GM21576 (cell line): Measurements from ENCODE around the gene SELENON.

Source experiments
- ATAC-seq: cut with Tn5 transposase; IDR thresholded peaks from one replicate; pipeline ENCODE4 v1.9.1; 2021; ENCODE audit warnings: mild to moderate bottlenecking, moderate library complexity; ENCODE audit not compliant: unreplicated experiment

Gene SELENON

DNA sequence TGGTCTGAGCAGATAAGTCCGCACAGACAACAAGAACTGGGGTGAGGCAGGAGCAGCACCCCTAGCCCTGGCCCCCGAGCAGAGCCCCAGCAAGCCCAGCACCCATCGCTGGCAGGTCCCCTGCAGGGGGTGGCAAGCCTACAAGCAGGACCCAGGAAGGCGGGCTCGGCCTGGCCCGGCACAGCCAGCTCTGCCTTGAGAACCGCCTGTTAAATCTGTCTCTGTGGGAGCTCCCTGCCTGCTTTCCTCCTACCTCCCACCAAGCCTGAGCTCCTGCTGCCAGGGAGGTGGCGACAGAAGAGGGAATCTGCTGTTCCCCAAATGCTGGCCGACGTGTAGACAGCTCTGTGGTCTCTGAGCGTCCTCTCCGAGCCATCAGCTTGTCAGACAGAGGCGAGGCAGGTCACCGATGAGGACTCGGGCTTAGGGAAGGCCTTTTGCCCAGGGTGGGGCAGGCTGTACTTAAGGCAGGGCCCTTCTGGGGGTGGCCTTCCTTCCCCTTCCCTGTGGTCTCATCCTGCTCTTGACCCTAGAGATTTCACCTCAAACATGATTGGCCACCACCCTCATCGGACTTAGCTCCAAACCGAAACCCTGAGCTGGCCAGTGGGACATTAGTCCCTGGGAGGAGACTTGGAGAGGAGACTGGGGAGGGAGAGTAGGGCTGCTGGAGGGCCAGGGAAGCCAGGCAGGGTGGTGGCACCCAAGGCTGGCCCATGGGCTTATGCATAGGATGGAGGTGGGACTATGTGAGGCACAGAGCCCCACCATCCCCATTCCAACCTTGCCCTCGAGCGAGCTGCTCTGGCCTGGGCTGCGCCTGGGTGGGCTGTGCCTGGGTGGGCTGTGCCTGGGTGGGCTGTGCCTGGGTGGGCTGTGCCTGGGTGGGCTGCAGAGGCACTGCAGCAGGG lies 7.7 kb downstream of the SELENON start:
- no peak for ATAC-seq

GRCh38 chr1:25808481-25809244 lies 8.7 kb downstream of the SELENON start:
- no peak for ATAC-seq

DNA sequence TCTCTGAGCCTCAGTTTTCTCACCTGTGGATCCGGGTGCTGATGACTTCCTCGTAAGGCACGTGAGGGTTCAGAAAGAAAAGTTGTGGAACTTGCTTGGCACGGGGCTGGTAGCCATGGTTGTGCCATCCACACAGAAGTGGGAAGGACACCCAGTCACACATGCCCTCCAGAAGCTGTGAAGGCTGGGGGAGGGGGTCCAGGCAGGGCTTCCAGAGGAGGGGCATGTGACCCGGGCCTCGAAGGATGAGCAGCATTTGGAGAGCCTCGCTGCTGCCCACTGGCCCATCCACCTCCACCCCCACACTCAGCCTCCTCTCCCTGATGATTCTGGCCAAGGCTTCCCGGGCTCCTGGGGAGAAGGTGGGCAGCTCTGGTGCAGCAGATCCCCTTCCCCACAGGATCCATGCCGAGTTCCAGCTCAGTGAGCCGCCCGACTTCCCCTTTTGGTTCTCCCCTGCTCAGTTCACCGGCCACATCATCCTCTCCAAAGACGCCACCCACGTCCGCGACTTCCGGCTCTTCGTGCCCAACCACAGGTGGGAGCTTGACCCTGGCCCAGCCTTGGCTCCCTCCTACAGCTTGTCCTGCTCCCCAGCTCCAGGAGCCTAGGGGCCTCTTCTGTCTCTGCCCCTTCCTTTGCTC lies 9.4 kb downstream of the SELENON start:
- no peak for ATAC-seq

DNA sequence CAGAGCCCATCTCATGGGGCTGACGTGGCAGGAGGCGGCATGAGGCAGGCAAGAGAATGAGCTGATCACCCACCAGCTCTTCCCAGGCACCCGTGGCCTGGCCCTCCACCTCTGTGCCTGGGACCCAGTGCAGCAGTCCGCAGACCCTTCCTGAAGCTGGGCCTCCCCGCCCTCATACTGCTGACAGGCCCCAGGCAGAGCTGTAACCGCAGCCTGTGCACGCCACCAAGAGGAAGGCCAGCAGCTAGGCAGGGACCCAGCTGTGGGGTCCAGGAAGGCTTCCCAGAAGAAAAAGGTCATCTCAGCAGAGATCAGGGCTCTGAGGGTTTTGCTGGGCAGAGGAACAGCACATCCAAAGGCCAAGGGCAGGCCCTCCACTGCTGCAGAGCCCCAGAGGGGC lies 9.9 kb downstream of the SELENON start:
- no peak for ATAC-seq

- ATAC-seq = no peak
Measured at GRCh38 chr1:25810341-25811299, 10.6 kb downstream of the SELENON start.

DNA sequence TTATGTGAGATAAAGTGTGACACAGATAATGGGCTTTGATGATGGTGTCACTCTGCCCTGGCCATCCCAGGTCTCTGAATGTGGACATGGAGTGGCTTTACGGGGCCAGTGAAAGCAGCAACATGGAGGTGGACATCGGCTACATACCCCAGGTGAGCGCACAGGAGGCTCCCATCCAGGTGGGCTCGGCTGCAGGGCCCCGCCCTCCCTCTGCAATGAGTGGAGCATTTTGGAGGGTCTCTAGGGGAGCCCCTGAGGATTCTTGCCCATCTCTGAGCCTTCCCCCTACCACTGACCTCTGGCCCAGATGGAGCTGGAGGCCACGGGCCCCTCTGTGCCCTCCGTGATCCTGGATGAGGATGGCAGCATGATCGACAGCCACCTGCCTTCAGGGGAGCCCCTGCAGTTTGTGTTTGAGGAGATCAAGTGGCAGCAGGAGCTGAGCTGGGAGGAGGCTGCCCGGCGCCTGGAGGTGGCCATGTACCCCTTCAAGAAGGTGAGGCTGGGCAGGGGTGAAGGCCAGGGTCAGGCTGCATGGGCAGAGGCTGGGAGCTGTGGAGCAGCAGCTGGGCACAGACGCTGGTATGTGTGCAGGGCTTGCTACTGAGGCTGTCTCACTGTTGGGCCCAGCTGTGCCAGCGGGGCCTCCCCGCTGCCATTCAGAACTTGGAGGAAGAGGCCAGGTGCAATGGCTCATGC lies 11.5 kb downstream of the SELENON start:
- ATAC-seq = no peak

- ATAC-seq = no peak
Measured at GRCh38 chr1:25813071-25813733, 13.2 kb downstream of the SELENON start.

DNA sequence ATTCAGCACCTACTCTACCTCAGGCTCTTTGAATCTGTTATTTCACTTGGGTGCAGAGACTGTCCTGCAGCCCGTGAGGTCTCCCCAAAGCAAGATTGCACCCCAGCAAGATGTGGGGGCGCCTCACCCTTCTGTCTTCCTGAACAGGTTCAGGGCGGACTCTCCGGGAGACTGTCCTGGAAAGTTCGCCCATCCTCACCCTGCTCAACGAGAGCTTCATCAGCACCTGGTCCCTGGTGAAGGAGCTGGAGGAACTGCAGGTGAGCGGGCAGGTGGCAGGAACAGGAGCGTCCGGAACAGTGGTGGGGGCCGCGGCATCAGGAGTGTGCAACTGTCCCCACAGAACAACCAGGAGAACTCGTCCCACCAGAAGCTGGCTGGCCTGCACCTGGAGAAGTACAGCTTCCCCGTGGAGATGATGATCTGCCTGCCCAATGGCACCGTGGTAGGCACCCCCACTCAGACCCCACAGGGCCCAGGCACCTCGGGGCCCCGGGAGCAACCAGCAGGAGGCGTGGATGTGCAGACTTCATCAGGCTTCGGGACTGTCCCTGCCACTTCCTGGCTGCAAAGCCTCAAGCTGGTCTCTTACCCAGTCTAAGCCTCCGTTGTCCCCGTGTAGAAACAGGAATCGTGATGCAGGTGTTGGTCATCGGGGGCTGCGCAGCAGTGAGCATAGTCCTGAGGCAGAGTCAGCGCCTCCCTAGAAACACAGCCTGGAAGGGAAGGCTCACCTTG lies 13.9 kb downstream of the SELENON start:
- no peak for ATAC-seq

DNA sequence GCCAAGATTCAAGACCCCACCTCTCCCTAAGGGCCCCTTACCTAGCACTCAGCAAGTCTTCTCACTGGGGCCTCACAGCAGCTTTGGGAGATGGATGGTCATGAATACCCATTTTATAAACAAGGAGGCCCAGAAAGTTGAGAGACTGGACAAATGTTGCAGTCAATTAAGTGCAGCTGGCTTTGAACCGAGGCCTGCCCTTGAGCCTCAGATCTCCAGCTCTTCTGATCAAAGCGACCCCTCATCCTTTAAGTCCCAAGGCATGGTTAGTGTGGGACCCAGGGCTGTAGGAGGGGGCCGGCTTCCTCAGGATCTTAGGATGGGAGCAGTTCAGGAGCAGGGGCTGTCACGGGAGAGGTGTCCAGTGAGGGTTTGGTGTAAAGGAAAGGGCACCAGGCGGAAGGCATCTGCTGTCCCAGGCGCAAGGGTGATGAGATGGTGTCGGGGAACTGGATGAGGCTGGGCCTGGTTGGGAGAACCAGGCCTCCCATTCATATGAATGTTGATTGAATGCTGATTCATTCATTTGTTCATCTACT lies 14.6 kb downstream of the SELENON start:
- no peak for ATAC-seq

GRCh38 chr1:25815208-25816111 lies 15.5 kb downstream of the SELENON start:
- ATAC-seq = no peak

DNA sequence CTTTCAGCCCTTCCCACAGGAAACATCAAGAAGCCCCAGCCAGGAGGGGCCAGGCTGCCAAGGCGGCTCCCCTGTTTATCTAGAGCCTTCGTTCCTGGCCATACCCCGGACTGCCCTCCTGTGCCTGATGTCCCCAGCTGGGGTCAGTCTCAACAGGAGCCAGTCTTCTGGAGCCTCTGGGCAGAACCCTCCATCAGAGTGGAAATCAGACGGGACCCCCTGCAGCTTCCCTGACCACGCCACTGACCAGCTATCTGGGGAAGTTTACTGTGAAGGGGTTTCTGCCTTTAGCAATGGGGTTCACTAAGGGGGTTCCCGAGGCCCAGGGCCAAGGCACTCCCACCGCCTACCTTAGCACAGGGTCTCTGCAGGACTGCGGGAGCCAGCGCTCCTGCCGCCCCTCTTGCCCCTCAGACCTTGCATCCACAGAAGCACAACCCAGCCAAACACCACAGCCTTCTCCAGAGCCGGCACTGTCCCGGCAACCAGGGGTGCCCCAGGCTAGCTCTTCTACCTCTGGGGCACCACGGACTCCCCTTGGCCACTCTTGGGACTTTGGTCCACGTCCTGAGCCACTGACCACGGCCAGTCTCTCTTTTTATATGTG lies 16.2 kb downstream of the SELENON start:
- no peak for ATAC-seq

DNA sequence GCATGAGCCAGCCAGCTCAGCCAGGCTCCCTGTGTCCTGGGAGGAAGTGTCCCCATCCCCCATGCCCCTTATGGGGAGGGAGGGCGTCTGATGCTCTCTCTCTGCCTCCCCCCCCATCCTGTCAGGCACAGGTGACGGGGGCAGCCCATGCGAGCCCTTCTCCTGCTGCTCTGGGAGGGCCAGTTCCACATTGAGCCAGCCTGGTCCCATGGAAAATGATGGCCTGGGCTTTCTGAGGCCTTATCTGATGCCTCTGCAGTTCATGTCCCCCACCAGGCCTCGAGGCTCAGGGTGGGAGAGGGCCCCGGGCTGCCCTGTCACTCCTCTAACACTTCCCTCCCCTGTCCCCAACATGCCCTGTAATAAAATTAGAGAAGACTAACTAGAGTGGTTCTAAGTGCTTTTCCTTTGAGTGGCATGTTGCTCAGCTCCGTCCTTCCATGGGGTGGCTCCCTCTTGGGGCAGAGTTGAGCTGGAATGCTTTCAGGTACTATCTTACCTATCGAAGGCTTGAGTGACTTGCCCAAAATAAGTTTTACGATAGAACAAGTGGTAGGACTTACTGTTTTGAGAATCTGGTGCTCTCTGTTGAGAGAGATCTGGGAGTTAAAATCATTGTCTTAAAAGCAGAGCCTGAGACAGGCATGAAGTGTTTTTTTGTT lies 18.0 kb downstream of the SELENON start:
- no peak for ATAC-seq

DNA sequence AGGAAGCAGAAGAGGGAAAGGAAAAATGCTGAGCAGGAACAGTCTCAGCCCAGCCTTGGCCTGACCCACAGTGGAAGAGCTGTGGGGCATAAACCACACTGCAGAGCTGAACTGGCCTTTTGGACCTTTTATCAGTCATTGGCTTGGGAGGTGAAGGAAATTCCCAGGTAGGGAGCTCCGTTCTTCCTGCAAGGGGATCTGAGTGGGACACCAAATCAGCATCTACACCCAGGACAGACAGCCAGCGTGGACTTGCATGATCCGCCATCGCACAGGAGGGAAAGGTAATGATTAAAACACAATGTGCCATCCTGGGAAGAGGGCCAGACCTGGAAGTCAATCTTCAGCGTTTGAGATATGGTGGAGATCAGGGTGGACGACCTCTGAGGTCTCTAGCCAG lies 18.6 kb downstream of the SELENON start:
- no peak for ATAC-seq

GRCh38 chr1:25819491-25820246 lies 19.7 kb downstream of the SELENON start, which contains the start of gene MTFR1L:
TSS of gene MTFR1L (plus strand) at chr1:25819954. CDS start at chr1:25823105, 3,151 bp downstream.
- ATAC-seq = peak; percentile 73
